ENCODE measurements around the gene CNPY3. TPM values are rescaled to one million over a fixed set of nuclear protein-coding genes. Genes with fewer than 3 reads are reported as not detected.

Gene CNPY3
- total RNA-seq, 1 experiment from 2014 or later: 56.0 TPM

- Histone ChIP-seq H3K23ac (ENCODE audit: insufficient read length, low read depth, low read length) (no peak overlapping the region), H3K23me2 (ENCODE audit: insufficient read length, low read depth, low read length, poor library complexity, severe bottlenecking) (peaks cover 16% of the 10 kb centered on the region), H2AK5ac (ENCODE audit: insufficient read length, low read length) (no peak overlapping the region), H4K5ac (ENCODE audit: insufficient read length, low read depth, low read length) (no peak overlapping the region), H3K14ac (ENCODE audit: insufficient read depth, low read length) (no peak overlapping the region), H2BK15ac (ENCODE audit: low read depth, low read length) (no peak overlapping the region), H3K9ac (ENCODE audit: extremely low read depth, insufficient read length, low read length) (no peak overlapping the region), H3K4me1 (ENCODE audit: insufficient read depth, low read length) (no peaks in the 10 kb centered on the region; the same call in 1 of the 2 replicates), H4K8ac (replicated peaks; ENCODE audit: insufficient read length, low read depth, low read length) (no peak overlapping the region), H3K56ac (ENCODE audit: insufficient read length, low read depth, low read length) (no peak overlapping the region), H3T11ph (ENCODE audit: low read length) (no peak overlapping the region), H2BK12ac (ENCODE audit: insufficient read length, low read depth, low read length) (no peak overlapping the region), H3K4me2 (ENCODE audit: insufficient read depth, insufficient read length, low read length) (no peak overlapping the region), H2BK20ac (ENCODE audit: low read depth, low read length, poor library complexity, severe bottlenecking) (no peak overlapping the region), H3K18ac (ENCODE audit: insufficient read length, low read depth, low read length) (no peak overlapping the region), H4K91ac (ENCODE audit: insufficient read length, low read depth, low read length) (no peak overlapping the region), H4K20me1 (ENCODE audit: control insufficient read depth, insufficient read depth, insufficient read length) (no peaks in the 10 kb centered on the region), H3K27me3 (ENCODE audit: insufficient read depth, low read length) (no peaks in the 10 kb centered on the region), H3K27ac (ENCODE audit: insufficient read length, low read depth, low read length) (no peak overlapping the region), H2BK120ac (ENCODE audit: low read depth, low read length, poor library complexity, severe bottlenecking) (no peak overlapping the region), H2AFZ (ENCODE audit: low read length) (no peak overlapping the region), H3K4ac (ENCODE audit: low read depth, low read length) (no peak overlapping the region), H3K79me1 (ENCODE audit: insufficient read depth, low read depth, low read length, poor library complexity, severe bottlenecking) (peaks cover 4% of the 10 kb centered on the region), H3K79me2 (ENCODE audit: insufficient read depth, low read length) (no peaks in the 10 kb centered on the region; the same call in 1 of the 2 replicates), H2BK5ac (ENCODE audit: insufficient read length, low read length) (no peak overlapping the region), H3K9me3 (ENCODE audit: control insufficient read depth, low read depth, low read length) (no peaks in the 10 kb centered on the region)
- Mint-ChIP-seq H3K27ac (no peak overlapping the region), H3K4me1 (peaks cover 25 to 37% of the 10 kb centered on the region in 2 experiments), H3K36me3 (ENCODE audit: insufficient read depth in 1 of 3, low read depth in 3 of 3) (peaks cover 1 to 7% (median 1%) of the 10 kb centered on the region in 3 experiments; a peak in 3 of 7 replicates), H3K9me3 (no peaks in the 10 kb centered on the region), H3K27me3 (ENCODE audit: low read depth) (no peaks in the 10 kb centered on the region), H3K4me3 (no peak overlapping the region; a peak in 1 of 5 replicates)
- WGBS (ENCODE audit: extremely low coverage, insufficient read length, low lambda C conversion rate): 100% methylated on average over 2 of the region's 5 CpGs
- no peak for DNase-seq
- TF ChIP-seq, protein P1, sequence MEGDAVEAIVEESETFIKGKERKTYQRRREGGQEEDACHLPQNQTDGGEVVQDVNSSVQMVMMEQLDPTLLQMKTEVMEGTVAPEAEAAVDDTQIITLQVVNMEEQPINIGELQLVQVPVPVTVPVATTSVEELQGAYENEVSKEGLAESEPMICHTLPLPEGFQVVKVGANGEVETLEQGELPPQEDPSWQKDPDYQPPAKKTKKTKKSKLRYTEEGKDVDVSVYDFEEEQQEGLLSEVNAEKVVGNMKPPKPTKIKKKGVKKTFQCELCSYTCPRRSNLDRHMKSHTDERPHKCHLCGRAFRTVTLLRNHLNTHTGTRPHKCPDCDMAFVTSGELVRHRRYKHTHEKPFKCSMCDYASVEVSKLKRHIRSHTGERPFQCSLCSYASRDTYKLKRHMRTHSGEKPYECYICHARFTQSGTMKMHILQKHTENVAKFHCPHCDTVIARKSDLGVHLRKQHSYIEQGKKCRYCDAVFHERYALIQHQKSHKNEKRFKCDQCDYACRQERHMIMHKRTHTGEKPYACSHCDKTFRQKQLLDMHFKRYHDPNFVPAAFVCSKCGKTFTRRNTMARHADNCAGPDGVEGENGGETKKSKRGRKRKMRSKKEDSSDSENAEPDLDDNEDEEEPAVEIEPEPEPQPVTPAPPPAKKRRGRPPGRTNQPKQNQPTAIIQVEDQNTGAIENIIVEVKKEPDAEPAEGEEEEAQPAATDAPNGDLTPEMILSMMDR (conservative IDR thresholded peaks at IDR 0.05): no peak
These were observed 52.6 kb downstream of the CNPY3 start for GRCh38 chr6:42981836-42982235.

All from H9 (cell line).